Astrocyte of the cerebellum (primary cell): ENCODE data around the gene SPDL1.
A peak's percentile ranks its signal among the peaks of the same experiment; 100 is the strongest.

Experiments used
- DNase-seq: peaks from one replicate; pipeline ENCODE4 v3.0.0-alpha.2; 2011; ENCODE audit warnings: low read depth
- H3K4me3 ChIP-seq: 2 replicates; pipeline ENCODE4 v1.5.1; 2011; ENCODE audit warnings: mild to moderate bottlenecking, low read depth, low read length, moderate library complexity
- in situ Hi-C: cut with HindIII; loops from 2 replicates; pipeline ENCODE4 v1.10.0; 2017; ENCODE audit warnings: low sequenced_read_pairs
- TF ChIP-seq, protein P1 (sequence below): IDR thresholded peaks from 2 replicates; pipeline ENCODE4 v1.5.1; 2012; ENCODE audit warnings: low read length, low read depth, moderate library complexity, mild to moderate bottlenecking; ENCODE audit errors: missing control alignments

The SPDL1 gene

DNA sequence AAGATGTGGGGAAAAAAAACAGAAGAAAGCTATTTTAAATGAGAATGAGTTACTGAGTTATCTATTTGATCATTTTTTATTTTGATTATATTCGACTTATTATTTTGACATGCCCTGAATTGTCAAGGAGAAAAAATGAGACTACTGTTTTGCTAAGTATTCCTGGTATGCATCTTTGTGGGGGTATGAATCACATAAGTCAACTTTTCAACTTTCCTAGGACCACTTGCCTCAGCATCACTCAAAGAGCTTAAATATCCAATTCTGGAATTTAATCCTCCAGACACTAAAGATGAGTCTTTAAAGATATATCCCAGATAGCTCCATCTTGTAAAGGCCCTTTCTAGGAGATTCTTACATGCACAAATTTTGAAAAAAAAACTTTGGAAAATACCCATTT lies 17.4 kb upstream of the SPDL1 start:
- in situ Hi-C loops, result no loop called here
- TF ChIP-seq, protein P1, sequence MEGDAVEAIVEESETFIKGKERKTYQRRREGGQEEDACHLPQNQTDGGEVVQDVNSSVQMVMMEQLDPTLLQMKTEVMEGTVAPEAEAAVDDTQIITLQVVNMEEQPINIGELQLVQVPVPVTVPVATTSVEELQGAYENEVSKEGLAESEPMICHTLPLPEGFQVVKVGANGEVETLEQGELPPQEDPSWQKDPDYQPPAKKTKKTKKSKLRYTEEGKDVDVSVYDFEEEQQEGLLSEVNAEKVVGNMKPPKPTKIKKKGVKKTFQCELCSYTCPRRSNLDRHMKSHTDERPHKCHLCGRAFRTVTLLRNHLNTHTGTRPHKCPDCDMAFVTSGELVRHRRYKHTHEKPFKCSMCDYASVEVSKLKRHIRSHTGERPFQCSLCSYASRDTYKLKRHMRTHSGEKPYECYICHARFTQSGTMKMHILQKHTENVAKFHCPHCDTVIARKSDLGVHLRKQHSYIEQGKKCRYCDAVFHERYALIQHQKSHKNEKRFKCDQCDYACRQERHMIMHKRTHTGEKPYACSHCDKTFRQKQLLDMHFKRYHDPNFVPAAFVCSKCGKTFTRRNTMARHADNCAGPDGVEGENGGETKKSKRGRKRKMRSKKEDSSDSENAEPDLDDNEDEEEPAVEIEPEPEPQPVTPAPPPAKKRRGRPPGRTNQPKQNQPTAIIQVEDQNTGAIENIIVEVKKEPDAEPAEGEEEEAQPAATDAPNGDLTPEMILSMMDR, result no peak
- H3K4me3 ChIP-seq, result no peak overlapping the region
- DNase-seq, result no peak

DNA sequence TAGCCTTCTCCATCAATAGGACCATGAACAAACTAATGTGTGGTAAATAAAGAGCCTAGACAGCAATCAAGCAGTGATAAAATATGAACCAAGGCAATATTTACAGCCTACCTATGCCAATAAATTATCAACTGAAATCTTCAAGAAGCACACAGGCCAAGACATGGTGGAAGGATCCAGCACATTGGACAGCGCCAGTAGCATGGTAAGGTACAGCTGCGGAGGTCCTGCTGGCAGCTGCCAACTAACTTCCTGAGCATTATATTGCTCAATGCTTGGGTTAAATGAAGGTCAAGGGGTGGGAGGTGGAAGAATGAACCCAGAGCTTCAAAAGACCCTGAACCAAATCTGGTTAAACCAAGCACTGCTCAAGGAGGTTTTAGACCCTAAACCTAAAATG lies 16.5 kb upstream of the SPDL1 start:
- TF ChIP-seq, protein P1, result no peak
- in situ Hi-C loops, result no loop called here
- no peak overlapping the region for H3K4me3 ChIP-seq
- no peak for DNase-seq

DNA sequence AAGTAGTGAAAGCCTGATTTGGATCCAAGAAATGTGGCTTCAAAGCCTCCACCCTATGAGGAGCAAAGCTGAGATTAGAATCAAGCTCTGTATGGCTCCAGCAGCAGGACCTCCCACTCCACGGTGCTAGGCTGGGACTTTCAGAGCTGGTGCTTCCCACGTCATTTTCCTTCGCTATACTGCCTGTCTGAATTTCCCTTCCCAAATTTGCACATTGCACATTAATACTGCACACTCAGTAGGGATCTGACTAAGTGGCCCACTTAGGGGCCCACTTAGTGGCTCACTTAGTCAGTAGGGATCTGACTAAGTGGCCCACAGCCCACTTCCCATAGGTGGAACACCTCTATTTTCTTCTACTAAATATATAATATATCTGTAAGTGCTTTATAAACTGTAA lies 14.1 kb upstream of the SPDL1 start:
- no peak overlapping the region for H3K4me3 ChIP-seq
- TF ChIP-seq, protein P1, result no peak
- DNase-seq, result no peak
- in situ Hi-C loops, result no loop called here

DNA sequence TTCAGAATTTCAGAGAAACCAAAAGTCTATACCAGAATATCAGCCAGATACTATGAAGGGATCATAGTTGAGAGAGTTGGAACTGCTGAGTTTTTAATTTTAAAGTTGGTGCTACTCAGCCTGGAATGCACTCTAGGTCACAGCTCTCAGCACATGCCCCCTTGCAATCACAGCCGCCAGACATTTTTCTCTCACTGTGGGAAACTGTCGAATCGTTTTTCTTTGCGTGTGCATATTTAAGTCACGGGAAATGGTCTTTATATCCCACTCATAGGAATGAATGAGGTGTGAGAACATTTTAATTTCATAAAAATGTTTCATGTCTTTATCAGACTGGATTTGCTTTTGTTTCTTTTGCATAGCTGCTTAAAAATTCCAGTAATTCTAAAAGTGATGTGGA lies 12.2 kb upstream of the SPDL1 start:
- in situ Hi-C loops, result no loop called here
- TF ChIP-seq, protein P1, result no peak
- no peak overlapping the region for H3K4me3 ChIP-seq
- DNase-seq, result no peak

DNA sequence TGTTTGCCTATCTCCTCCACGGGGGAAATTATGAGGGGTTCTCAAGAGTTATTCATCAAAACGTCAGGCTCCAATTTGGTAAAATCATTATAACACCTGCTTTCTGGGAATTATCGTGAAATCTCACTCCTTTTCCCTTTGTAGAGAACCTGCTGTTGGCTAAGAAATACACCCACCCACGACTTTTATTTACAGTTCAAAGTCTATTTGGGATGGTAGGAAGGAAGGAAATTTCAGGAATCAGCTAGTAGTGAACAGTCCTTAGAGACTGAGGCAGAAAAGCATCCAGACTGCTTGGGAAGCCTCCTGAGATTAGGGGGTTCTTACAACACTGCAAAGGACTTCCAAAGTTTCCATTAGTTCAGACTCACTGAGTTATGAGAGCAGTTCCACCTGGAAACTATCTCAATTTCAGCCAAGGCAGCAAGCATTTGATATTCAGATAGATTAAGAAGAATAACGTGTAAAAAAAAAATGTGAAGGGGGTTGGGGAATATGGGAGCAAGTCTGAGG lies 9.4 kb upstream of the SPDL1 start:
- TF ChIP-seq, protein P1, result no peak
- no peak overlapping the region for H3K4me3 ChIP-seq
- in situ Hi-C loops, result no loop called here
- DNase-seq, result no peak

DNA sequence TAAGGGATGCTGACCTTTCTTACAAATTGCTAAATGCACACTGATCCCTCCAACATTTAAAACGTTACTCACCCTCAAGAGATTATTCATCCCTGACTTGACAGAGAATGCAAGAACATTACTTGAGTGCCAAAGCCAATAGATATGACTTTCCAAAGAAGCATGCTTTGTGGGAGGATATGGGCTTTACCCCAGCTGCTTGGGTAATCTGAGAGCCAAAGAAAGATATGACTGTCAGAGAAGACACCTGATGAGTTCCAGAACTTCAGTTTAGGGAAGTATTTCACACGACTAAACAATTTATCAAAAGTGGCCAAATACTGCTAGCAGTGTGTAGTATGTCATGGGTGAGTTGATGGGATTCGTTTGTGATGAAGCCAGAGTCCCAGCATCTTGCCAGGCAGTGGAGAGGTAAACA lies 7.4 kb upstream of the SPDL1 start:
- TF ChIP-seq, protein P1, result no peak
- in situ Hi-C loops, result no loop called here
- DNase-seq, result peak; percentile 78
- no peak overlapping the region for H3K4me3 ChIP-seq

DNA sequence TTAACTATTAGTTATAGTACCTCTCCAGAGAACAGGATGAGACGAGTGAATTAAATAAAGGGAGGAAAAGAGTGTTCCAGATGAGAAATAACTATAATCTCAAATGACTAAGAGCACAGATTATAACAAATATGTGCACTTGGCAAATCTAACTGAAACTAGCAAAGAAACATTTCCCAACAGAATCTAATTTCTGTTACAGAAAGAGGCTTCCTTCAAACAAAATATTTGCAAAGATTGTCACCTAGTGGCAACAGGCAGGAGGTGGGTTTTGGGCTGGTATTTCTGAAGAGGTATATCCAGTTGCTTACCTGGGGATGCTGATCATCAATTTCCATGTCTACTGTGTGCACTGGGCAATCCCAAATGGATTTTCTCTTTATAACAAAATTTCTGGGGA lies 5.6 kb upstream of the SPDL1 start:
- H3K4me3 ChIP-seq, result no peak overlapping the region
- no peak for DNase-seq
- in situ Hi-C loops, result no loop called here
- TF ChIP-seq, protein P1, result peak; percentile 64
